A549 treated with AZD9567 at 1 μM for 4 hours (cell line): Measurements from ENCODE around the gene GOLGA8H. TPM values are rescaled to one million over a fixed set of nuclear protein-coding genes. Genes with fewer than 3 reads are reported as not detected.

Experiments used
- total RNA-seq: library from RNA; stranded (reverse); fragments of 200-300 nt; extraction: Qiagen RNA extraction; gene quantifications from 5 replicates; pipeline ENCODE4 v1.2.3, GENCODE V29; 2022; ENCODE audit not compliant: insufficient read depth

The GOLGA8H gene, protein sequence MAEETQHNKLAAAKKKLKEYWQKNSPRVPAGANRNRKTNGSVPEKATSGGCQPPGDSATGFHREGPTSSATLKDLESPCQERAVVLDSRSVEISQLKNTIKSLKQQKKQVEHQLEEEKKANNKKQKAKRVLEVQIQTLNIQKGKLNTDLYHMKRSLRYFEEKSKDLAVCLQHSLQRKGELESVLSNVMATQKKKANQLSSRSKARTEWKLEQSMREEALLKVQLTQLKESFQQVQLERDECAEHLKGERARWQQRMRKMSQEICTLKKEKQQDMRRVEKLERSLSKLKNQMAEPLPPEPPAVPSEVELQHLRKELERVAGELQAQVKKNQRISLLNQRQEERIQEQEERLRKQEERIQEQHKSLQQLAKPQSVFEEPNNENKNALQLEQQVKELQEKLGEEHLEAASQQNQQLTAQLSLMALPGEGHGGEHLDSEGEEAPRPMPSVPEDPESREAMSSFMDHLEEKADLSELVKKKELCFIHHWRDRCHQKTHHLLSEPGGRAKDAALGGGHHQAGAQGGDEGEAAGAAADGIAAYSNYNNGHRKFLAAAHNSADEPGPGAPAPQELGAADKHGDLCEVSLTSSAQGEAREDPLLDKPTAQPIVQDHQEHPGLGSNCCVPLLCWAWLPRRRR
- total RNA-seq: 1.7 to 4.4 TPM (median 3.2 TPM) in 5 replicates

DNA sequence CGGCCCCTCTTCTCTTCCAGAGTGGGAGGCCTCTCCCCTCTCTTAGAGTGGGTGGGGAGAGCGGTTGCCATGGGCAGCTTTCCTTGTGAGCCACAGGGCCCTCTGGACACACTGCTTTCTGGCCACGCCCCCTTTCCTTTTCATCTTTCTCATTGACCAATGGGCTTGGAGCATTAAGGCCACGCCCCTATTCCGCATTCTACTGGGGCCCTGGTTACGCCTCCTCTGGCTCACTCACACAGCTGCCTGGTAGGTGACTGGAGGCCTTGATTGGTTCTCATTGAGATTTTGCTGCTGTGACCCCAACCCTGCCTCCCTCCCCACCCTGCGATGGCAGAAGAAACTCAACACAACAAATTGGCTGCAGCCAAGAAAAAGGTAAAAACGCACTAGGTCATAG is at the start of gene GOLGA8H:
Gene GOLGA8H, plus strand, starts transcription at position 233 of the 400 bp plus-strand sequence. Its CDS starts 98 bp downstream, at position 331.

DNA sequence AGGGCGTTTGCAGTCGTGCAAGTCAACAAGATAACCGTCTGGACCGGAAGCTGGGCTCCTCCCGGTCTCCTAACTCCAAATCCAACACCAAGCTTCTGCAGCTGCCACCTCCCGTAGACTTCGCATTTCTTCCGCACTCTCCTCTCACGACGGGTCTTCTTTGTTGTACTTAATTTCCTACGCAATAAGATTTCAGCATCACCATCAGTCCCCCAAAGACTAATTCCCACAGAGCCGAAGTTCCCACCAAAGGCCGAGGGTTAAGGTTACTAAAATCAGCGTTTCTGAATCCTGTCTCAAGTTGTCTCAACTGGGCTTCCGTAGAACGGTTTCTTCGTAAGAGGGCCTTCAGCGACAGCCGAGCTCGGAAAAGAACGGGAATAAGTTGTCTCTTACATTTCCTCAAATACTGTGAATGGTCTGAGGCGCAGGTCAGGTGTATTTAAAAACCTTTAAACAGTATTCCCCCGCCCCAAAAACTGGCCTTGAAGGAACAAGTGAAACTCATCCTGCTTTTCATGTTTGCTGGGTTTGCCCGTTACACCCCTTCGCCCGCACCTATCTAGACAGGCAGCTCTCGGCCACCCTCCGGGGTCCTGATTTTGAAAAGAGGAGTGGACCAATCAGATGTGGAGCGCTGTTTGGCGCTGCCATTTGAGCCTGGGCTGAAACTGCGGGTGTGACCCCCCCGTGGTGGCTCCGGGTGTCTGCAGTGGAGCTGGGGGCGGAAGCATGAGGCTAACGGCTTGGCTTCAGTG is 21.8 kb downstream of the GOLGA8H start, which contains the start of gene ARHGAP11B:
Gene ARHGAP11B, plus strand, starts transcription at position 693 of the 758 bp plus-strand sequence.

Other genes starting within 250 kb of the GOLGA8H start
- gene CHRFAM7A, start 210.5 kb upstream of the GOLGA8H start, total RNA-seq: 5.7 to 11.8 TPM (median 7.3 TPM) in 5 replicates
- 0.15 to 0.41 TPM (median 0.31 TPM) in 4 of 5 replicates, not detected in the other for gene GOLGA8R, start 189.8 kb upstream of the GOLGA8H start, total RNA-seq
- gene GOLGA8Q, start 52.0 kb upstream of the GOLGA8H start, total RNA-seq: 0.13 to 0.28 TPM (median 0.15 TPM) in 3 of 5 replicates, not detected in the others